Esophagus mucosa (tissue), 1 donor: ENCODE results near the gene ACTN3. TPM values are rescaled to one million over a fixed set of nuclear protein-coding genes. Genes with fewer than 3 reads are reported as not detected.

Source experiments
- ATAC-seq: fragments of 200-7000 bp; cut with Tn5 transposase; one replicate; pipeline ENCODE4 v1.9.1; 2020
- total RNA-seq: library from RNA; stranded (reverse); gene quantifications from one replicate; pipeline ENCODE4 v1.2.4, GENCODE V29; 2023
- donor health status: DM: yes; HTN: yes; CAD: no.

ACTN3 gene
- total RNA-seq, 1 donor from 2014 or later, result 0.44 TPM

- peak; percentile 95 for ATAC-seq
Observed at GRCh38 chr11:66545701-66546367, 869 bp upstream of the ACTN3 start, which contains the start of gene ZDHHC24. Gene ZDHHC24, minus strand, starts transcription at chr11:66546048. Its CDS starts 45 bp downstream, at chr11:66546003.

DNA sequence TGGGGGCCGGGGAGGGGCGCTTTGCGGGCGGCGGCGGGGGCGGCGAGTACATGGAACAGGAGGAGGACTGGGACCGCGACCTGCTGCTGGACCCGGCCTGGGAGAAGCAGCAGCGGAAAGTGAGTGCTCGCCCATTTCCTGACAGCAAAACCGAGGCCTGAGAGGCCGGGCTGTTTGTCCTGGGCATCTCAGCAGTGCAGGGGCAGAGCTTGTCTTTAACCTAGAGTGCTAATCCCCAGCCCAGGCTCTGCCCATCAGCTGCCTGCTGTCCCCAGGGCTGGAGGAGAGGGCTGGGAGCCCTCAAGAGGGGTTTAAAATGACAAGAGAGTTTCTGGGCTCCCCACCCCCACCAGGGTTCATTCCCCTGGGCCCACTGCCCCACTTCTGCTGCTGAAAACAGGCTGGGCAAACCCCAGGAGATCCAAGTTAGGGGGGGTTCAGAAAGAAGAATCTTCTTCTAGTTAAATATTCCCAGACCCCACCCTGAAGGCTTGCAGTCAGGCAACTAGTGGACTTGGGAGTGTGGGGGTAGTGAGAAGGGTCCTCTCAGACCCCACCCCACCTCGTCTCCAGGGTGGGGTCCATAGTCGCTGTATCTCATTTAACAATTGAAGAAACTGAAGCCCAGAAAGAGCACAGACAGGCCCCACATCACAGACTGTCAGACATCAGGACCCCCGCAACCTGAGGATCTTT, 411 bp downstream of the ACTN3 start:
- ATAC-seq, result no peak

DNA sequence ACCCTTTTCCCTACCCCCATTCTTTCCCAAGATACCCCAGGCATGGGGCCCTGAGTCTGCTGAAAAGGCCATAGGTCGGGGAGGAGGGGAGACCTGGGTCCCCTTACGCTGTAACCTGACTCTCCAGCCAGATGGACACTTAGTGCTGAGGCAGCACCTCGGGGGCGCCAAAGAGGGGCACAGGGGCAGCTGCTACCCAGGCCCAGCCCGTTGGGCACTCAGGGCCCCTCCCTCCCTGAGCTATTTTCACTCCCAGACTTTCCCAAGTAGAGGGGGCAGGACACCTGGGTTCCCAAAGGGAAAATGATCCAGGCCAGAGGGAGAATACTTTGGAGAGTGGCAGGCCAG, 933 bp downstream of the ACTN3 start:
- ATAC-seq, result no peak

DNA sequence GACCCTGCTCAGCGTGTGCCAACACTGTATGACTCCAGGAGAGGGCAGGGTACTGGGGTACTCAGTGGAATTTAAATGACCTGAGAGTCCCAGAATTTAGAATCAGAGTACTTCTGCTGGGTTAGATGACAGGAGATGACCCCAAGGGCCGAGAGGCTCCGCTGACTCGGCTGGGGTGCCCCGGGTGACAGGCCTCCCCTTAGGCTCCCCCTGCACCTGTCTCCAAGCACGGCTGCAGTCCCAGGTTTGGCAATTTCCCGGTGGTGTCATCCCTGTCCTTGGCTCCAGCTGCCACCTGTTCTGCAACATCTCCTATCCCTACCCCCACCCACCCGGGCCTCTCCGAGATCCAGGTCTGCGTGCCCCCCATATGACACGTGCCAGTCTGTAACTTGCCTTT, 1.3 kb downstream of the ACTN3 start:
- no peak for ATAC-seq

DNA sequence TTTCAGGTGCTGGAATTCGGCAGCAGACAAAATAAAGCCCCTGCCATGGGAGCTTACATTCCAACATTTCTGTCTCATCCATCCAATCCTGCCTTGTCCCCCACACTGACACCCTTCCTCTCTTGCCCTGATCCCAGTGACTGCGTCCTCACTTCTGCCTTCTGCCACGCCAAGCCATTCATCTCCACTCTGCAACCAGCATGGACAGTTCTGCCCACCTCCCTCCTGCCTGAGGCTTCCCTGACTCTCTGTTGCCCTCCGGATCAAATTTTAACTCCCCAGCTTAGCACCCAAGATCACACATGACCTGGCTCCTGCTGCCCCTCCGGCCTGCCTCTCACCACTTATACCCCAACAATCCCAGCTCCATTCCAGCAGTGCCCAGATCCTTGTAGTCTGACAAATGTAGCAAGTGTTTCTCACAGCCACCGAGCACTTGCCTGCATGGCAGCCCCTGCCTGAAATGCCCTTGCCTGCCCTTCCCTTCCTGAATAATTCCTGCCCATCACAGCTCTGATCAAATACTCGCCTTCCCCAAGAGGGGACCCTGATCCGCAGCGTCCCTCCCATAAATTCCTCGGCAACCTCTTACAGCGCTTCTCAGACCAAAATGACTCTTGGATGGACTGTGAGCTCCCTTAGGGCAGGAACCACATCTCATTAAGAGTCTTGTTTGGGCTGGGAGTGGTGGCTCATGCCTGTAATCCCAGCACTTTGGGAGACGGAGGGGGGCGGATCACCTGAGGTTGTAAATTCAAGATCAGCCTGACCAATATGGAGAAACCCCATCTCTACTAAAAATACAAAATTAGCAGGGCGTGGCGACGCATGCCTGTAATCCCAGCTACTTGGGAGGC, 2.3 kb downstream of the ACTN3 start:
- ATAC-seq, result no peak

GRCh38 chr11:66549696-66550095, 3.0 kb downstream of the ACTN3 start:
- no peak for ATAC-seq

DNA sequence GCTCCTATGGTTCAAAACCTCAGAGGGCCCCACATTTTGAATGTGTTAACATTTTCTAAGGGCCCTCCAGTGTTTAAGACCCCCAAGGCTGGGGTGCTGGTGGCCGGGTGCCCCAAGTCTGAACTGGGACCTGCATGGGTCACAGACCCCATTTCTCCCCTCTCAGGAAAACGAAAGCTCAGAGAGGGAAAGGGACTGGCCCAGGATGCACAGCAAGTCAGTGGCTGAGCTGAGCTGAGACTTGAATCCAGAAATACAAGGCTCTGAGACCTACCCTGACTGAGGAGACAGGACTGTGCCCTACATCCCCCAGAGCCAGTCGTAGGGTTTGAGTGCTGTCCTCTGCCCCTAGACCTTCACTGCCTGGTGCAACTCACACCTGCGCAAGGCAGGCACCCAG, 4.2 kb downstream of the ACTN3 start:
- ATAC-seq, result no peak

GRCh38 chr11:66554602-66555001, 7.9 kb downstream of the ACTN3 start:
- ATAC-seq, result no peak

- no peak for ATAC-seq
Observed at GRCh38 chr11:66555416-66555815, 8.7 kb downstream of the ACTN3 start.

DNA sequence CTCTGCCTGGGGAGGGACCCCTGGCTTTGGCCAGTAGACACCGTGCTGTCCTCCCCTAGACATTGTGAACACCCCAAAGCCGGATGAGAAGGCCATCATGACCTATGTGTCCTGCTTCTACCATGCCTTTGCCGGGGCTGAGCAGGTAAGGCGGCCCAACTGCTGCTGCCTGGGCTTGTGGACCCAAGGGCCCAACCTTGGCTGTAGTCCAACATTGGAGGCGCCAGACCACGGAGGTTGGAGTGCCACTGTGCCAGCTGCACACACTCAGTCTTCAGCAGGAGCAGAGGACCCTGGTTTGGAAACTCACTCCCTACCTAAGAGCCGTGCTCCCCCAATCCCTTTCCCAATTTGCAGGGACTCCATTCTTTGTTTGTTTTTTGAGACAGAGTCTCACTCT, 9.4 kb downstream of the ACTN3 start:
- no peak for ATAC-seq

DNA sequence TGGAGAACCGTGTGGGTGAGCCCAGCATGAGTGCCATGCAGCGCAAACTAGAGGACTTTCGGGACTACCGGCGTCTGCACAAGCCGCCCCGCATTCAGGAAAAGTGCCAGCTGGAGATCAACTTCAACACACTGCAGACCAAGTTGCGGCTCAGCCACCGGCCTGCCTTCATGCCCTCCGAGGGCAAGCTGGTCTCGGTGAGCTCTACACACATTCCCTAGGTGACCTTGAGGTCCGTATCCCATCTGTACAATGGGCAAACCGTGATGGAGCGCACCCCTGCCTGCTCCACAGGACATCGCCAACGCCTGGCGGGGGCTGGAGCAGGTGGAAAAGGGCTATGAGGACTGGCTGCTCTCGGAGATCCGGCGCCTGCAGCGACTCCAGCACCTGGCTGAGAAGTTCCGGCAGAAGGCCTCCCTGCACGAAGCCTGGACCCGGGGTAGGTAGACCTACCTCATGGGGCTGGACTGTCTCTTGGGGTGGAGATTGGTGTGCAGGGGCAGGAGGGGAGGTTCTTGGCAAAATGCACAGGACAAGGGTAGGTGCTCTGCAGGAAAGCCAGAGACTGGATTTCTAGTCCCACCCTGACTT, 11.1 kb downstream of the ACTN3 start:
- no peak for ATAC-seq

- peak; percentile 23 for ATAC-seq
Observed at GRCh38 chr11:66559142-66559865, 12.6 kb downstream of the ACTN3 start.

DNA sequence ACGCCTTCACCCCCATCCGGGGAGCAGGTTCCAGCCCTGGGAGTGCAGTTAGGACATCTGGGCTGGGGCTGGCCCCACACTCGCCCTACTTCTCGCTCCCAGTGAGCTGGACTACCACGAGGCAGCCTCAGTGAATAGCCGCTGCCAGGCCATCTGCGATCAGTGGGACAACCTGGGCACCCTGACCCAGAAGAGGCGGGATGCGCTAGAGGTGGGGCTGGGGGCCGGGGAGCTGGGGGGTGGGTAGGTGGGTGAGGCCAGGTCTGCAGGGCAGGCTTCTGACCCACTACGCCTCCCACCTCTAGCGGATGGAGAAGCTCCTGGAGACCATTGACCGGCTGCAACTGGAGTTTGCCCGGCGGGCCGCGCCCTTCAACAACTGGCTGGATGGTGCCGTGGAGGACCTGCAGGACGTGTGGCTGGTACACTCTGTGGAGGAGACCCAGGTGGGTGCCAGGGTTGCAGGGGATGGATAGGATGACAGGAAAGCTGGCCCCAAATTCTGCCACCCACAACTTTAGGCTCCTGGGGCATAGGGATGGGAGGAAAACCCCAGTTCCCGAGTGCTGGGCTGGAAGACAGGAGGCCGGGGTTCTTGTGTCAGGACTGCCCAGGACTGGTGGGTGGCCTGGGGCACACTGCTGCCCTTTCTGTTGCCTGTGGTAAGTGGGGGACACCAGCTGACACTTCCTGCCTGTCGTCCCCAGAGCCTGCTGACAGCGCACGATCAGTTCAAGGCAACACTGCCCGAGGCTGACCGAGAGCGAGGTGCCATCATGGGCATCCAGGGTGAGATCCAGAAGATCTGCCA, 13.4 kb downstream of the ACTN3 start:
- ATAC-seq, result no peak

GRCh38 chr11:66561178-66561974, 14.7 kb downstream of the ACTN3 start:
- ATAC-seq, result no peak

DNA sequence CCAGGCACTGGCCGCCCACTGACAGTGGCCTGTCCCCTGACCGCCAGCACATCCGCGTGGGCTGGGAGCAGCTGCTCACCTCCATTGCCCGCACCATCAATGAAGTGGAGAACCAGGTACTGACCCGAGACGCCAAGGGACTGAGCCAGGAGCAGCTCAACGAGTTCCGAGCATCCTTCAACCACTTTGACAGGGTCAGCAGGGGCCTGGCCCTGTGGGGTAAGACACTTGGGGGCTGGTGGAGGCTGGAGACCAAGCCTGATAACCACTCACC, 15.2 kb downstream of the ACTN3 start:
- ATAC-seq, result no peak

GRCh38 chr11:66562275-66562674, 15.6 kb downstream of the ACTN3 start:
- ATAC-seq, result no peak

GRCh38 chr11:66562907-66563583, 16.3 kb downstream of the ACTN3 start:
- ATAC-seq, result no peak

- no peak for ATAC-seq
Observed at GRCh38 chr11:66563832-66564231, 17.1 kb downstream of the ACTN3 start.

DNA sequence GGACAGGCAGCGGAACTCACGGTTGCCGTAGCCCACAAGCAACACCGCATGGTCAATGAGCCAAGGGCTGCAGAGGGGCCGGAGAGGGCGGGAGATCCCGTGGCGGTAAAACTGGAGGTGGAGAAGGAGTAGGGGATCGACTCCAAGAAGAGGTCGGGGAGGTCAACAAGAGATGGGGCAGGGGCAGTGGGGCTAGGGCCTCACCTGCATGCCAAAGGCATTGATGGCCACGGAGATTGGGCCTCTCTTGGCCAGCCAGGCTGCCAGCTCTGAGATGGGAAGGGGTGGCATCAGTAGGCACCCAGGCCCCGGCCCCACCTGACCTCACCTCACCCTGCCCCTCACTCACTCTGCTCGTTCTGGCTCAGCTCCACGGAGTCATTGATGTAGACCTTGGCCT, 17.8 kb downstream of the ACTN3 start:
- no peak for ATAC-seq

GRCh38 chr11:66564984-66565383, 18.3 kb downstream of the ACTN3 start:
- no peak for ATAC-seq
